Measurements from ENCODE around the gene GAS7. TPM values are rescaled to one million over a fixed set of nuclear protein-coding genes. Genes with fewer than 3 reads are reported as not detected.

Gene GAS7
- total and polyA plus RNA-seq, 2 of the 13 experiments (the other 11 are each of a cell fraction or from before 2014, with no cell fraction given): 1.0 to 5.2 TPM

DNA sequence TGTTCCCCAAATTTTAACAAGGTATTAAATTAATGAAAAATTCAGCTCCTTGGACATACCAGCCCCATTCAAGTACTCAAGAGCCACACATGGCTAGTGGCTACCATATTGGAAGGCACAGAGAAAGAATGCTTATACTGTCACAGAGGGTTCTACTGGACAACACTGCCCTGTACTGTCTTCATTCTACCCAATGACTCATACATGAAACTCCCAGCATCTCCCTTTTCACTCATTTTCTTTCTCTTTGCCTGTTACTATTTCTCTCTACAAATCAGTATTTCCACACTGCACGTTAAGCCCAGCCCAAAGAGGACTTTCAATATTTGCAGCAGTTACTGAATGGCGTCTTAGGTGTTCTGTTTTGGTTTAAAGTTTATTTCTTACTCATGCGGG, 221.2 kb downstream of the GAS7 start (continued):
- TF ChIP-seq, protein P1, sequence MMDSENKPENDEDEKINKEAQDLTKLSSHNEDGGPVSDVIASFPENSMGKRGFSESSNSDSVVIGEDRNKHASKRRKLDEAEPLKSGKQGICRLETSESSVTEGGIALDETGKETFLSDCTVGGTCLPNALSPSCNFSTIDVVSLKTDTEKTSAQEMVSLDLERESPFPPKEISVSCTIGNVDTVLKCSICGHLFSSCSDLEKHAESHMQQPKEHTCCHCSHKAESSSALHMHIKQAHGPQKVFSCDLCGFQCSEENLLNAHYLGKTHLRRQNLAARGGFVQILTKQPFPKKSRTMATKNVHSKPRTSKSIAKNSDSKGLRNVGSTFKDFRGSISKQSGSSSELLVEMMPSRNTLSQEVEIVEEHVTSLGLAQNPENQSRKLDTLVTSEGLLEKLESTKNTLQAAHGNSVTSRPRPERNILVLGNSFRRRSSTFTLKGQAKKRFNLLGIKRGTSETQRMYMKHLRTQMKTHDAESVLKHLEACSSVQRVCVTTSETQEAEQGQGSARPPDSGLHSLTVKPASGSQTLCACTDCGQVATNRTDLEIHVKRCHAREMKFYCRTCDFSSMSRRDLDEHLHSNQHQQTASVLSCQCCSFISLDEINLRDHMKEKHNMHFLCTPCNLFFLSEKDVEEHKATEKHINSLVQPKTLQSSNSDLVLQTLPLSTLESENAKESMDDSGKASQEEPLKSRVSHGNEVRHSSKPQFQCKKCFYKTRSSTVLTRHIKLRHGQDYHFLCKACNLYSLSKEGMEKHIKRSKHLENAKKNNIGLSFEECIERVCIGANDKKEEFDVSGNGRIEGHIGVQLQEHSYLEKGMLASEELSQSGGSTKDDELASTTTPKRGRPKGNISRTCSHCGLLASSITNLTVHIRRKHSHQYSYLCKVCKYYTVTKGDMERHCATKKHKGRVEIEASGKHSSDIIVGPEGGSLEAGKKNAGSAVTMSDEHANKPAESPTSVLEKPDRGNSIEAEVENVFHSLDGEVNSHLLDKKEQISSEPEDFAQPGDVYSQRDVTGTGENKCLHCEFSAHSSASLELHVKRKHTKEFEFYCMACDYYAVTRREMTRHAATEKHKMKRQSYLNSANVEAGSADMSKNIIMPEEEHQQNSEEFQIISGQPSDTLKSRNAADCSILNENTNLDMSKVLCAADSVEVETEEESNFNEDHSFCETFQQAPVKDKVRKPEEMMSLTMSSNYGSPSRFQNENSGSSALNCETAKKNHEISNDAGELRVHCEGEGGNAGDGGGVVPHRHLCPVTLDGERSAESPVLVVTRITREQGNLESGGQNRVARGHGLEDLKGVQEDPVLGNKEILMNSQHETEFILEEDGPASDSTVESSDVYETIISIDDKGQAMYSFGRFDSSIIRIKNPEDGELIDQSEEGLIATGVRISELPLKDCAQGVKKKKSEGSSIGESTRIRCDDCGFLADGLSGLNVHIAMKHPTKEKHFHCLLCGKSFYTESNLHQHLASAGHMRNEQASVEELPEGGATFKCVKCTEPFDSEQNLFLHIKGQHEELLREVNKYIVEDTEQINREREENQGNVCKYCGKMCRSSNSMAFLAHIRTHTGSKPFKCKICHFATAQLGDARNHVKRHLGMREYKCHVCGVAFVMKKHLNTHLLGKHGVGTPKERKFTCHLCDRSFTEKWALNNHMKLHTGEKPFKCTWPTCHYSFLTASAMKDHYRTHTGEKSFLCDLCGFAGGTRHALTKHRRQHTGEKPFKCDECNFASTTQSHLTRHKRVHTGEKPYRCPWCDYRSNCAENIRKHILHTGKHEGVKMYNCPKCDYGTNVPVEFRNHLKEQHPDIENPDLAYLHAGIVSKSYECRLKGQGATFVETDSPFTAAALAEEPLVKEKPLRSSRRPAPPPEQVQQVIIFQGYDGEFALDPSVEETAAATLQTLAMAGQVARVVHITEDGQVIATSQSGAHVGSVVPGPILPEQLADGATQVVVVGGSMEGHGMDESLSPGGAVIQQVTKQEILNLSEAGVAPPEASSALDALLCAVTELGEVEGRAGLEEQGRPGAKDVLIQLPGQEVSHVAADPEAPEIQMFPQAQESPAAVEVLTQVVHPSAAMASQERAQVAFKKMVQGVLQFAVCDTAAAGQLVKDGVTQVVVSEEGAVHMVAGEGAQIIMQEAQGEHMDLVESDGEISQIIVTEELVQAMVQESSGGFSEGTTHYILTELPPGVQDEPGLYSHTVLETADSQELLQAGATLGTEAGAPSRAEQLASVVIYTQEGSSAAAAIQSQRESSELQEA (CRISPR knock-in tag; IDR thresholded peaks at IDR 0.05; ENCODE audit: not compliant biosample characterization): no peak
- TF ChIP-seq, protein P2, sequence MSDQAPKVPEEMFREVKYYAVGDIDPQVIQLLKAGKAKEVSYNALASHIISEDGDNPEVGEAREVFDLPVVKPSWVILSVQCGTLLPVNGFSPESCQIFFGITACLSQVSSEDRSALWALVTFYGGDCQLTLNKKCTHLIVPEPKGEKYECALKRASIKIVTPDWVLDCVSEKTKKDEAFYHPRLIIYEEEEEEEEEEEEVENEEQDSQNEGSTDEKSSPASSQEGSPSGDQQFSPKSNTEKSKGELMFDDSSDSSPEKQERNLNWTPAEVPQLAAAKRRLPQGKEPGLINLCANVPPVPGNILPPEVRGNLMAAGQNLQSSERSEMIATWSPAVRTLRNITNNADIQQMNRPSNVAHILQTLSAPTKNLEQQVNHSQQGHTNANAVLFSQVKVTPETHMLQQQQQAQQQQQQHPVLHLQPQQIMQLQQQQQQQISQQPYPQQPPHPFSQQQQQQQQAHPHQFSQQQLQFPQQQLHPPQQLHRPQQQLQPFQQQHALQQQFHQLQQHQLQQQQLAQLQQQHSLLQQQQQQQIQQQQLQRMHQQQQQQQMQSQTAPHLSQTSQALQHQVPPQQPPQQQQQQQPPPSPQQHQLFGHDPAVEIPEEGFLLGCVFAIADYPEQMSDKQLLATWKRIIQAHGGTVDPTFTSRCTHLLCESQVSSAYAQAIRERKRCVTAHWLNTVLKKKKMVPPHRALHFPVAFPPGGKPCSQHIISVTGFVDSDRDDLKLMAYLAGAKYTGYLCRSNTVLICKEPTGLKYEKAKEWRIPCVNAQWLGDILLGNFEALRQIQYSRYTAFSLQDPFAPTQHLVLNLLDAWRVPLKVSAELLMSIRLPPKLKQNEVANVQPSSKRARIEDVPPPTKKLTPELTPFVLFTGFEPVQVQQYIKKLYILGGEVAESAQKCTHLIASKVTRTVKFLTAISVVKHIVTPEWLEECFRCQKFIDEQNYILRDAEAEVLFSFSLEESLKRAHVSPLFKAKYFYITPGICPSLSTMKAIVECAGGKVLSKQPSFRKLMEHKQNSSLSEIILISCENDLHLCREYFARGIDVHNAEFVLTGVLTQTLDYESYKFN (CRISPR knock-in tag; conservative IDR thresholded peaks at IDR 0.05): no peak
- TF ChIP-seq MXD4 (CRISPR knock-in tag; IDR thresholded peaks at IDR 0.05): no peak
- TF ChIP-seq TEAD3 (CRISPR knock-in tag; optimal IDR thresholded peaks at IDR 0.05; ENCODE audit: borderline replicate concordance): no peak
